HK-2 (cell line): ENCODE data around the gene LAMC3.

Experiments used
- DNase-seq: peaks from one replicate; pipeline ENCODE4 v3.0.0-alpha.2; 2018; ENCODE audit not compliant: unreplicated experiment

LAMC3 gene

GRCh38 chr9:131011274-131012022 is 2.5 kb downstream of the LAMC3 start:
- no peak for DNase-seq

GRCh38 chr9:131012023-131012334 is 3.0 kb downstream of the LAMC3 start:
- DNase-seq, result no peak

DNA sequence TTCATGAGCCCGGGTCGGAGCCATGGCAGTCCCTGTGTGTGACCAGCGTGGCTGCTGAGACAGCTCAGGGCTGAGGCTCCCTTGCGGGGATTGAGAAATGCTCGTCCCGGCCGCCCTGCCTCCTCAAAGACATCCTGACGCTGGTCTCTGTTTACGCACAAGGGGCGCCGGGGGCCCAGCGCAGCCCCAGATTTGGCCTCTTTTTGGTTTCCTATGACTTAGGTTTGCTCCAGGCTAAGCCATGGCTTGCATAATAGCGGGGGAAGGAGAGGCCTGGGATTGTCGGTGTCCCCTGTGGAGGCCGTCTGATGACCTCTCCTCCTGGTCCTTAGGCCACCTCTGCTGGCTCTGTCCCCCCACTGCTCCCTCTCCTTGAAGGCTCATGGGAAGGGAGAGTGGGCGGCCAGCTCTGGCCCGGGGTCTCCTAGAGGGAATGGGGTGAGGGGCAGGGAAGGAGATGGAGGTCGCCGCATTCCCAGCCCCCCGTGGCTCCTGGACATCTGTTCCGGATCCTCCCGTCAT is 3.5 kb downstream of the LAMC3 start:
- DNase-seq, result no peak

- DNase-seq, result no peak
These were observed 4.2 kb downstream of the LAMC3 start for GRCh38 chr9:131013015-131013755.

DNA sequence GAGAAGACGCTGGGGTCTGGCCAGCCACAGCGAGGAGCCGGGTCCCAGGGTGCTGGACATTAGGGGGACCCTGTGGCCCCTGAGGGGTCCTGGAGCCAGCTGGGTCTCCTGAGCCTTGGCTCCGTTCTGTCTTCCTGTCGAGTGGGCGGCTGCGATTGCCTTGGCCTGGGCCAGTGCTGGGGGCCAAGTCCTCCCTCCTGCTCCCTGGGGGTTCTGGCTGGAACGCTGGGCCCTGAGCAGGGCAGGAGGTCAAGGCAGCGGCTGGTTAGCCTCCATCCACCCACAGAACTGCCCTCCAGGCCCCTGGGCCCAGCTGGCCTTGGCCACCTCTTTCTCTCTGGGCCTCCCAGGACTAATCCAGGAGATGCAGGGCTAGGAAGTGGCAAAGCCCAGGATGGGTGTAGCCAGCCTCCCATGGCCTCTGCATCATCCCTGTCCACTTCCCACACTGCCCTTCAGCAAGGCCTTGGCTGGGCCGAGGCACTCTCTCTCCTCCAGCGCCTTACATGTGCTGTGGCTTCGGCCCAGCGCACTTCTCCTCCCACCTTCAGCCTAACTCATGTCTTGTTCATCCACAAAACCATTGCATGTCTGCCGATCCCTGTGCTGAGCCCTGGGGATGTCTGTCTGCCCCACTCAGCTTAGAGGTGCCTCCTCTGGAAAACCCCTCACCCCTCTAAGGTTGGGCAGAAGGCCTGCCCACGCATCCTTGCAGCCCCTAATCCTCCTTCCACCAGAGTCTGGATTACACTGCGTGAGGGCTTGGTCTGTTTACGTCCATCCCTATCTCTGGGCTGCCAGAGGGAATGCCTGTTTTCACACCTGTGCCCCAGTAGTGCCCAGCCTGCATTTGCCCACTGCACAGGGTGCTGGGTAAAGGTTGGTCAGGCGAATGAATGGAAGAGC is 5.0 kb downstream of the LAMC3 start:
- no peak for DNase-seq

DNA sequence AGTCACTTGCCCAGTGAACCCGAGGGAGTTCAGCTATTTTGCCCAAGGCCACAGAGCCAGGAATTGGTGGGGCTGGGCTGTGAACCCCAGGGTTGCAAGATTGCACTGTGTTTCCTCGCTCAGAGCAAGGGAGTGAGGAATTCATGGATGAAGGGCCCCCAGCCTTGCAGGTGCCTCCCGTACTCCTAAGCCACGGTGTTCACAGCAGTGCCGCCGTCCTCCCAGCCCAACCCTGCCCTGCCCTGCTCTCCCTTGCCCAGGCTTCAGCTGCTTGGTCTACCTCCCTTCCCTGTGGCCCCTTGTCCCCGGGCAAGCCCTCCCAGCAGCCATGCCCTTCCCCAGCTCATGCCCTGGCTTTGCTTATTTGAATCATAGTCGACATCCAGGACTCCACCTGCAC is 6.1 kb downstream of the LAMC3 start:
- no peak for DNase-seq

- DNase-seq, result no peak
These were observed 7.0 kb downstream of the LAMC3 start for GRCh38 chr9:131015876-131016397.

- no peak for DNase-seq
These were observed 8.1 kb downstream of the LAMC3 start for GRCh38 chr9:131017067-131017466.

DNA sequence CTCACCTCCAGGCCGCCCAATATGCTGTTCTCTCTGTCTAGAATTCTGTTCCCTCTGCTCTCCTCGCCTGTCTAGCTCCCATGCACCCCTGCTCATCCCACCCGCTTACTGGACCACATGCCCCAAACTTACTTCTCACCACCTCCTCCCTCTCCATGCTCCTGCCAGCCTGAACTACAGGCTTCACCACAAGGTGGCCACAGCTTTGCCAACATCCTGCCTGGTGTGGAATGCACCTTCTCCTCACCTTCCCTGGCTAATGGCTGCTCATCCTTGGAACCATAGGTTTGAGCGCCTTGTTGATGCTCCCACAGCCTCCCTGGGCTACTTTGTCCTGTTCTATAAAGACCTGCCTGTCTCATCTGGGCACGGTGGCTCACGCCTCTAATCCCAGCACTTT is 9.6 kb downstream of the LAMC3 start:
- no peak for DNase-seq

DNA sequence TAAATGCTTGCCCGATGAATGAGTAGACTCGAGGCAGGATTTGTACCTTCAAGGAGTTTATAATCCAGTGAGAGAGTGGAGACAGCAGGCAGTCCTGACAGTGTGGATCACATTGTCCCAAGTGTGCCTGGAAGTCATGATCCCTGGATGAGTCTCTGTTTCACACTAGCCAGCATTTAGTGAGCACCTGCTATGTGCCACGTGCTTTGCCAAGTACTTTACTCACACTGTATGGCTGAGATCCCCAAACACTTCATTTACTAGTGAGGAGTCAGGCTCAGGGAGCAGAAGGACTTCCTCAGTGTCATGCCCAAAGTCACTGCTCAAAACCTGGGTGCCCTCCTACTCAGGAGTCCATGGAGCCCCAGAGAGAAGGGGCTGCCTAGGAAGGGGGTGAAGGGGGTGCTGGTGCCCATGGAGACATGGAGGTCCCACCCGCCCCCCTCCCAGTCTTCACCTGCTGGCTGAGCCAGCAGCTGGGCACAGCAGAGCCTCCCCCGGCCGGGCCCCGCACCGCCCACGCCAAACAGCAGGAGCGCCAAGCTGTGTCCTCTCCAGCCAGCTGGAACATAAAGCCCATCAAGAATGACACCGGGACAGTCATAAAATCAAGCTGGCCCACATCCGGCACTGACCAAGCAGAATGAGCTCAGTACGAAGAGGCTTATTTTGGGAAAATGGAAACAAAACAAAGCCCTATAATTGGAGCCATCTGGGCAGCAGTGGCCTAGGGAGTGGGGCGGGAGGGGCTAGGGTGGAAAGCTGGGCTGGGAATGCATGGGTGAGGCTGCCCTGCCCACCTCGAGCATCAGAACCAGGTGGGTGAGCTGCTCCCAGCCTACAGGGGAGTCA is 10.6 kb downstream of the LAMC3 start:
- DNase-seq, result no peak

- DNase-seq, result peak; percentile 30
These were observed 11.4 kb downstream of the LAMC3 start for GRCh38 chr9:131020388-131020787.

- no peak for DNase-seq
These were observed 11.9 kb downstream of the LAMC3 start for GRCh38 chr9:131020862-131021261.

DNA sequence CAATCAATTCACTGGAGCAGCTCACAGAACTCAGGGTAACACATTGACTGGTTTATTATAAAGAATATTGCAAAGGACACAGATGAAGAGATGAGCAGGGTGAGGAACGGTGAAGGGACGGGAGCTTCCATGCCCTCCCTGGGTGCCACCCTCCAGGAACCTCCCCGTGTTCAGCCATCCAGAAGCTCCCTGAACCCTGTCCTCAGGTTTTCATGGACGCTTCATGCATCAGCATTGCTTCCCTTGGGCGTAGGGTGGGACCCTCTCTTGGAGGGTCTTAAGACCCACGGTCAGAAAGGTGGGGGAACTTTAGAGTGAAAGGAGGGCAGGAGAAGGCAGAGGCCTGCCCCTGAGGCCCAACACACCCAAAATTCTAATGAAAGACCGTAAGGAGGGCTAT is 12.8 kb downstream of the LAMC3 start:
- no peak for DNase-seq

DNA sequence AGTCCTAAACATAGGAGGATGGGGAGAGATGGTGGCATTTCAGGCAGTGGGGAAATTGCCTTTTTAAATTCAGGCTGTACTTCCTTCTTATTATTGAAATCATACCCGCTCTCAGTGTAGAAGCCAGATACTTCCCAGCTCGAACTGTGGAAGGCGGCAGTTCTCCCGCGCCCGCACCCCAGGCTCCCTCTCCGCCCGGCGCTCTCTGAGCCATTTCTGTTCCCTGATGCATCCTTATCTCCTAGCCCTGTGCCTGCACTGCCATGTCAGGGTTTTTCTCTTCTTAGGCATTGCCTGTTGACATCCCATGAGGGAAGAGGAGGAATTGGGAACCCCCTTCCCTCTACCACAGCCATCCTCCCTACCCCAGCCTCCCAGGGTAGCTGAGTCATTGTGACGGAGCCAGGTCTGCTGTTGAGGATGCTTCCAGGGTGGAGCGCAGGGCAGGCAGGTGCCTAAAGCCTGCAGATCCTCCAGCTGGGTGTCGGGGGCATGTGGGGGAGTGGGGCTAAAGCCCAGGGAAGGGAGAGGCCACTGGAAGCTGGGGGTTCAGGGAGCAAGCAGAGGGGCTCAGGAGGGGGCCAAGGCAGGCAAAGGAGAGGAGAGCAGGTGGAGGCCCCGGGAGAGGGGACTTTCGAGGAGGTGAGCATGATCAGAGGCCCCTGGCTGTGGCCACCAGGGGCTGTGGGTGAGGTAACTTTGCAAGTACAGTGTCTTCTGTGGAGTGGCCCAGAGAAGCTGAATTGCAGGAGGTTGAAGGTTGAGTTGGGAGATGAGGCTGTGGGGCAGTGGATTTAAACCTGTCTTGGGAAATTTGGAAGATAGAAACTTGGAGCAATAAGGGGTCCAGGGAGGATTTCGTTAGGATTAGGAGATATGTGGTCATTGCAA is 16.2 kb downstream of the LAMC3 start:
- no peak for DNase-seq

DNA sequence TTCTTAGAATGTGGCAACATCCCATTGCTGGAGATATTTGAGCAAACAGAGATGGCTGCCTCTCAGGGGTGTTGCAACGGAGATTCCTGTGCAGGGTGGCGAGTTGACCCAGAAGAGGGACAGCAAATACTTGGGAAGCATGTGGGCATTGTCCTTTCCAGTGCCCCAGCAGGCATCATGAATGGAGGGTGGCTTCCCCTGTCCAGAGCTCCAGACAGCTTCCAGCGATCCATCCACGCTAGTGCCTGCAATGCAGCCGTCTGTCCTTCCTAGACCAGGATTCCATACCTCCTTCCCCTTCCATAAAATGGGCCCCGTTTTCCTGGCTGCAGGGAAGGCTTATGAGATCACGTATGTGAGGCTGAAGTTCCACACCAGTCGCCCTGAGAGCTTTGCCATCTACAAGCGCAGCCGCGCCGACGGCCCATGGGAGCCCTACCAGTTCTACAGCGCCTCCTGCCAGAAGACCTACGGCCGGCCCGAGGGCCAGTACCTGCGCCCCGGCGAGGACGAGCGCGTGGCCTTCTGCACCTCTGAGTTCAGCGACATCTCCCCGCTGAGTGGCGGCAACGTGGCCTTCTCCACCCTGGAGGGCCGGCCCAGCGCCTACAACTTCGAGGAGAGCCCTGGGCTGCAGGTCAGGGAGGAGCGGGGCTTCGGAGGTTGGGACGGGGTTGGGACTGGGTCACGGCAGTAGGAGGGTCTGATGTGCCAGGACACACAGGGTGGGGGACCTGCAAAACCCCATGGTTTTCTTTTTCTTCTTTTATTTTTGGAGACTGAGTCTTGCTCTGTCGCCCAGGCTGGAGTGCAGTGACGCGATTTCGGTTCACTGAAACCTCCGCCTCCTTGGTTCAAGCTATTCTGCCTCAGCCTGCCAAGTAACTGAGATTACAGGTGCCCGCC is 17.2 kb downstream of the LAMC3 start:
- DNase-seq, result no peak

DNA sequence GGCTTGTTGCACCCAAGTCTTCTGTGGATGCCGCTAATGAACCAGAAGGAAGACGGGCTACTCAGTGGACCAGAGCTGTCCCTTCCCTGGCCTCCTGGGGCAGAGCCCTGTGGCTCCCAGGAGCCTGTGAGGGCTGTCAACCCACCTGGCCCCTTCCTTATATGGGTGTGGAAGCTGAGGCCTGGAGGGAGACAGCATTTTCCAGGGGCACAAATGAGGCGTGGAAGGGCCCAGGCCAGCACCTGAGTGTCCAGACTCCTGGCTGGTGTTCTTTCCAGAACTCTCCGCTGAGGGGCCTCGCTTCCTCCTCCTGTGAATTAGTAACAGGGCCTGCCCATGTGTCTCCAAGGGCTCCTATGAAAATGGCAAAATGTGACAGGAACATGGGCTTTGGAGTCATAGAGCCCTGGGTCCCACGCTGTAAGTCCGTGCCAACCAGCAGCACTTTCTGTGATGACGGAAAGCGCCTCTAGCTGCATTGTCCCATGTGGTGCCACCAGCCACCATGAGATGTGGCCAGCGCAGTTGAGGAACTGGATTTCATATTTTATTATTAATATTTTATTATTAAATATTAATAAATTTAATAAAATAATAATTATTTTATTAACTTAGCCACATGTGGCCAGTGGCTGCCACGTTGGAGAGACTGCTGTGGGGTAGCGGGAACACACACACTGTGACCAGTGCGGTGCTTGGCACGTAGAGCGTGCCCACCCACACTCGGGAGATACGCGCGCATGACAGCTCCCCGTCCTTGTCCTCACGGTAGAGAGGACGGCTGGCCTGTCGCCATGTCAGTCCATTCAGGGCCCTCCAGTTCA is 18.3 kb downstream of the LAMC3 start:
- DNase-seq, result no peak

- DNase-seq, result no peak
These were observed 18.9 kb downstream of the LAMC3 start for GRCh38 chr9:131027872-131028179.

GRCh38 chr9:131028221-131028884 is 19.4 kb downstream of the LAMC3 start:
- DNase-seq, result no peak
